Calu3 (cell line): ENCODE data around the gene SEMA3E. TPM values are rescaled to one million over a fixed set of nuclear protein-coding genes. Genes with fewer than 3 reads are reported as not detected.
"Not testable (repeated sequence)": the region's sequence is repeated elsewhere in the genome, so short reads cannot be mapped to it uniquely, and the experiment has no call there.

Experiments
- BruUV-seq: library from RNA; stranded (reverse); fragments of 400-500 nt; replicated peaks from 2 replicates; lab custom pipeline; 2021; lab: Mats Ljungman, UMichigan
- CTCF ChIA-PET: fragments of 300-600 bp; sonication (Branson Sonifier 250); formaldehyde crosslinking; loops from one replicate; lab custom pipeline; 2022; ENCODE audit warnings: antibody characterized with exemption; lab: Charles Lee
- DNase-seq: peaks from one replicate; pipeline ENCODE4 v3.0.0; 2022
- H3K27ac Mint-ChIP-seq: one replicate; pipeline ENCODE4 v1.8.0; 2022; ENCODE audit warnings: mixed read lengths; ENCODE audit not compliant: unreplicated experiment
- H3K27me3 Mint-ChIP-seq: one replicate; pipeline ENCODE4 v1.8.0; 2022; ENCODE audit warnings: mixed read lengths; ENCODE audit not compliant: unreplicated experiment
- H3K36me3 Mint-ChIP-seq: one replicate; pipeline ENCODE4 v1.8.0; 2022; ENCODE audit warnings: mild to moderate bottlenecking, moderate library complexity, mixed read lengths; ENCODE audit not compliant: insufficient read depth, unreplicated experiment
- H3K4me1 Mint-ChIP-seq: one replicate; pipeline ENCODE4 v1.8.0; 2022; ENCODE audit warnings: mild to moderate bottlenecking, low read depth, mixed read lengths; ENCODE audit not compliant: unreplicated experiment
- H3K4me3 Mint-ChIP-seq: one replicate; pipeline ENCODE4 v1.8.0; 2022; ENCODE audit warnings: mild to moderate bottlenecking, low read depth, moderate library complexity, mixed read lengths; ENCODE audit not compliant: unreplicated experiment
- H3K9me3 Mint-ChIP-seq: one replicate; pipeline ENCODE4 v1.8.0; 2022; ENCODE audit warnings: low read depth, mixed read lengths; ENCODE audit not compliant: unreplicated experiment
- CTCF ChIP-seq: fragments of 200-600 bp; IDR thresholded peaks from one replicate; pipeline ENCODE4 v1.8.0; 2022; ENCODE audit warnings: antibody characterized with exemption; ENCODE audit not compliant: unreplicated experiment
- intact Hi-C: fragments of 100-400 bp; cut with micrococcal nuclease; formaldehyde crosslinking; loops from one replicate; pipeline ENCODE4 v1.10.0; 2022; ENCODE audit not compliant: unreplicated experiment
- total RNA-seq: library from RNA; stranded (reverse); gene quantifications from 2 replicates; pipeline ENCODE4 v1.2.3, GENCODE V29; 2022

The SEMA3E gene
- total RNA-seq, 1 experiment from 2014 or later = 24.4 TPM

- H3K4me1 Mint-ChIP-seq = peaks cover 11% of the 10 kb centered on the region
- TF ChIP-seq CTCF = no peak
- intact Hi-C loops = no loop called here
- BruUV-seq = no TSS peak
- CTCF ChIA-PET = no interaction called here
- no peak overlapping the region for H3K4me3 Mint-ChIP-seq
- H3K27ac Mint-ChIP-seq = peak overlapping the region; percentile 45
- peak; percentile 30 for DNase-seq
- H3K36me3 Mint-ChIP-seq = peaks cover 6% of the 10 kb centered on the region
- no peaks in the 10 kb centered on the region for H3K27me3 Mint-ChIP-seq
- no peaks in the 10 kb centered on the region for H3K9me3 Mint-ChIP-seq
Measured at GRCh38 chr7:83684928-83685327, 36.0 kb upstream of the SEMA3E start.

GRCh38 chr7:83681200-83681778, 32.4 kb upstream of the SEMA3E start:
- no peak for DNase-seq
- Mint-ChIP-seq H3K9me3 (no peaks in the 10 kb centered on the region), H3K36me3 (peaks cover 6% of the 10 kb centered on the region), H3K4me3 (no peak overlapping the region), H3K27me3 (no peaks in the 10 kb centered on the region), H3K27ac (no peak overlapping the region), H3K4me1 (peaks cover 26% of the 10 kb centered on the region)
- CTCF ChIA-PET = no interaction called here
- no TSS peak for BruUV-seq
- TF ChIP-seq CTCF = no peak
- intact Hi-C loops = no loop called here

DNA sequence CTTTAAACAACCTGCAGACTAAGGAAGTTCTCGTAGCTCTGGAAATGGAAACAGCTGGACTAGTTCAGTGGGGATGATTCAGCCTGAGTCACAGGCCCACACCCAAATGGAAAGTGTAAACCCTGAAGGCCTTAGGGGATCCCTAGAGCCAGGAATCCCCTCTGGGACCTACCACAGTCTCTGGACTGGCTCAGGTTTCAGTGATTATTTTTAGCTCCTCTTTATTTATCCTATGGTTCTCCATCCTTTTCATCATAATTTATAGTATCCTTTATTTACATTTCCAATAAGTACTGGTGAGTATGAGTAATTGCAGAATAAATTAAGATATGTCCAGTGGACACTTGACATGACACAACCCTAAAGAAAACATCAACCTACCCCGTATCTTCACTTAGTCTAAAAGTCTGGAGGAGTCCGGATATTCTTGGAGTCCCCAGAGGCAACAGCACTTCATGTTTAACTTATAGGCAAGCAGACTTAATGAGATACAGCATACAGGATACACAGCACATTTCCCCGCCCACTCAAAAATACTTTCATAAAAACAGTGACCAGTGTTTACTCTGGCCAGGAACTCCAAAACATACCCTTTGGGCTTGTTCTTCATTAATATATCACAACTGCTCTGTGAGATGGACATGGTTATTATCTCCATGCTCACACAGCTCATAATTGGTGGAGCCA, 28.4 kb upstream of the SEMA3E start:
- DNase-seq = peak; percentile 58
- BruUV-seq = no TSS peak

DNA sequence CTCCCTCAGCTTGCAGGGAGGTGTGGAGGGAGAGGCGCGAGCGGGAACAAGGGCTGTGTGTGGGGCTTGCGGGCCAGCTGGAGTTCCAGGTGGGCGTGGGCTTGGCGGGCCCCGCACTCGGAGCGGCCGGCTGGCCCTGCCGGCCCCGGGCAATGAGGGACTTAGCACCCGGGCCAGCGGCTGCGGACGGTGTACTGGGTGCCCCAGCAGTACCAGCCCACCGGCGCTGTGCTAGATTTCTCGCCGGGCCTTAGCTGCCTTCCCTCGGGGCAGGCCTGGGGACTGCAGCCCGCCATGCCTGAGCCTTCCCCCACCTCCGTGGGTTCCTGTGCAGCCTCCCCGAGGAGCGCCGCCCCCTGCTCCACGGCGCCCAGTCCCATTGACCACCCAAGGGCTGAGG, 24.4 kb upstream of the SEMA3E start:
- H3K9me3 Mint-ChIP-seq, BruUV-seq, H3K36me3 Mint-ChIP-seq, H3K4me3 Mint-ChIP-seq, DNase-seq, intact Hi-C loops, H3K27ac Mint-ChIP-seq, CTCF ChIA-PET, H3K27me3 Mint-ChIP-seq: not testable (repeated sequence)
- peaks cover 14% of the 10 kb centered on the region for H3K4me1 Mint-ChIP-seq

More for the DNA sequence above, 28.4 kb upstream of the SEMA3E start:
- no peaks in the 10 kb centered on the region for H3K27me3 Mint-ChIP-seq
- peak overlapping the region; percentile 50 for H3K27ac Mint-ChIP-seq
- intact Hi-C loops = no loop called here
- CTCF ChIA-PET = no interaction called here
- no peaks in the 10 kb centered on the region for H3K9me3 Mint-ChIP-seq
- TF ChIP-seq CTCF = no peak
- no peaks in the 10 kb centered on the region for H3K36me3 Mint-ChIP-seq
- peaks cover 14% of the 10 kb centered on the region for H3K4me1 Mint-ChIP-seq
- H3K4me3 Mint-ChIP-seq = no peak overlapping the region

DNA sequence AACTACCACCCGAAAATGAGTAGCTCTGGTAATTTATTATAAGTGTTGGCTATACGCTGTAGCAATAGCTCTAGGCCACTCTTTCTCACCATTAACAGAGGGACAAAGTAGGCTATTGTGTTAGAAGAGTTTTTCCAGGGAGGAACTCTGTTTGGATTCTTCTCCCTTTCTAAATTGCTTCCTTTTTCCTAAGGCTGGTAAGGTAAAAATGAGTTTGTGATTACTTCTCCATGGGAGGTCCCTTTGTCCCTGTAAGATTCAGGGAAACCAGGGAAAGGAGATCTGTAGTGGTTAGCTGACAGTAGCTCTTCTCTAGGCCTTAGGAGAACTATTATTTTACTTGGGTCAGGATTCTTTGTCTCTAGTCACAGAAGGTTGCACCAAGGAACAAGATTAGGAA, 23.2 kb upstream of the SEMA3E start:
- H3K4me1 Mint-ChIP-seq = peaks cover 6% of the 10 kb centered on the region
- no peak for DNase-seq
- H3K27me3 Mint-ChIP-seq = no peaks in the 10 kb centered on the region
- no peak overlapping the region for H3K27ac Mint-ChIP-seq
- intact Hi-C loops = no loop called here
- no TSS peak for BruUV-seq
- no peaks in the 10 kb centered on the region for H3K36me3 Mint-ChIP-seq
- H3K9me3 Mint-ChIP-seq = no peaks in the 10 kb centered on the region
- no peak overlapping the region for H3K4me3 Mint-ChIP-seq
- TF ChIP-seq CTCF = no peak
- CTCF ChIA-PET = no interaction called here
